GM19239 (cell line): ENCODE results near the gene BFSP2.

Experiments used
- DNase-seq: peaks from one replicate; pipeline ENCODE4 v3.0.0; 2011; ENCODE audit warnings: low spot score; ENCODE audit not compliant: insufficient read length
- FAIRE-seq: peaks from 2 replicates; lab custom pipeline; 2011; peaks lifted over from hg19 to GRCh38; lab: Jason Lieb, UNC

Gene BFSP2

GRCh38 chr3:133448478-133449122 lies 48.7 kb downstream of the BFSP2 start:
- peak; percentile 63 for DNase-seq
- FAIRE-seq = peak; percentile 100

- DNase-seq = no peak
- no peak for FAIRE-seq
Measured at GRCh38 chr3:133451309-133451708, 51.5 kb downstream of the BFSP2 start.

DNA sequence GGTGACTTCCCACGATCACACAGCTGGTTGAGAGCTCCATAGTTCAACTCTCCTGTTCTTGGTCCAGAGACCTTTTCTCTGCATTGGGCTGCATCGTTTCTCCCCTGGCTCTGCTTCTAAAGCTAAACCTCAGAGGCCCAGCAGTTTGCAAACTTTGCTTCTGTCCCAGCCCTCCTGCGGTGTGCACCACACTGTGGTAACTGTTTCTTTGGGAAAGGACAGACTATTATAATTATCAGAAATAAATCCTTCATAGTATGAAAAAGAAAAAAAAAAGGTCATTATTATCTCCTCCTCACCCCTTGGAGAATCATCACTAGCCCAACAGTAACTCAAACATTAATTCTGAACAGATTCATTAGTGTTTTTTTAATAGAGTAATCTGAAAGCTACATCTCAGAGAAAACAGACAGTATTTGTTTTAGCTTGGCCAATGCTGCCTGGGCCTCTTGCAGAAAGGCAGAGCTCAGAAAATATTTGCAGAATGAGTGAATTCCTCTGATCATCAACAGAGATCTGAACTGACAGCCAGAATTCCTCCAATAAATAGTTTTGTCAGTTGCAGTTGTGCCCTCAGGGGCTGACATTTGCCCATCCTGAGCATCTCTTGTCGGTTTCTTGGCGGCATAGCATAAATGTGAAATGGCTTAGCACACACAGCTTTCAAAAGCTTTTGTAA lies 52.9 kb downstream of the BFSP2 start:
- DNase-seq (no peak), FAIRE-seq (no peak)

DNA sequence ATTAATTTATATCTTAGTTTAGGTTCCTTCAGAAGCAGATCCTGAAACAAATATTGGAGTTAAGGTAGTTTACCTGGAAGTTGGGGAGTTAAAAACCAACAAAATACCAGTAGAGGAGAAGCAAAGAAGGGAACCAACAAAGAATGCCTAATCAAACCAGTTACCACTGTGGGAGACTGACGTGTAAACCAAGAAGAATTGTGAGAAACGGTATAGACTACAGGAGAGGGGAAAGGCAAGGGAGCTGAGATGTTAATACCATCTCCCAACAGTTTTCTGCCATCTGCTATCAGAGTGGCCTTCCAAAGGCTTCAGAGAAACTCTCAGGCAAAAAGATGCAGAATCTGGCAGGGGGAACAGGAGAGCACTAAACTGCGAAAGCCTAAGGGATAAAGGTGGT lies 53.5 kb downstream of the BFSP2 start:
- DNase-seq (no peak), FAIRE-seq (no peak)

GRCh38 chr3:133455281-133455680 lies 55.4 kb downstream of the BFSP2 start:
- DNase-seq = no peak
- no peak for FAIRE-seq

GRCh38 chr3:133455960-133456359 lies 56.1 kb downstream of the BFSP2 start:
- FAIRE-seq (no peak), DNase-seq (no peak)

- FAIRE-seq (peak; percentile 21), DNase-seq (no peak)
Measured at GRCh38 chr3:133457025-133457424, 57.2 kb downstream of the BFSP2 start.

DNA sequence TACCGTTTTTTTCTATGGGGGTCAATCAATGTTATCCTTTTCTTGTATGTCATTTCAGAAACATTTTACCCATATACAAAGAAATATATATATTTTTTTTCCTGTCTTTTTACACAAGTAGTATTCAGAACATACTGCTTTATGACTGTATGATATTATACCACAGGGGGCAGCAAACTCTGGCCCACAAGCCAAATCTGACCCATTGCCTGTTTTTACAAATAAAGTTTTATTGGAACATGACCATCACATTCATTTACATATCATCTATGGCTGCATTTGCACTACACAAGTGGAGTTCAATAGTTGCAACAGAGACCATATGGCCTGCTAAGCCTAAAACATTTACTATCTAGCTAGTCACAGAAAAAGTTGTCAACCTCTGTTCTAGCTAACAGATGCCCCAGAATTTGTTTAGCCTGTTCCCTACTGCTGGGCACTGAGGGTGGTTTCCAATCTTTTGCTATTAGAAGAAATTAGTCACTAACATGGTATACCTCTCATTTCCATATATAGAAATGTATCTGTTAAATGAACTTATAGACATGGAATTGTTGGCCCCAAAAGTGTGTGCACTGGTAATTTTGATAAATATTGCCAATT lies 57.7 kb downstream of the BFSP2 start:
- no peak for DNase-seq
- peak; percentile 65 for FAIRE-seq

GRCh38 chr3:133459400-133459799 lies 59.5 kb downstream of the BFSP2 start:
- FAIRE-seq = no peak
- DNase-seq = no peak

- FAIRE-seq = no peak
- no peak for DNase-seq
Measured at GRCh38 chr3:133460809-133461208, 61.0 kb downstream of the BFSP2 start.

DNA sequence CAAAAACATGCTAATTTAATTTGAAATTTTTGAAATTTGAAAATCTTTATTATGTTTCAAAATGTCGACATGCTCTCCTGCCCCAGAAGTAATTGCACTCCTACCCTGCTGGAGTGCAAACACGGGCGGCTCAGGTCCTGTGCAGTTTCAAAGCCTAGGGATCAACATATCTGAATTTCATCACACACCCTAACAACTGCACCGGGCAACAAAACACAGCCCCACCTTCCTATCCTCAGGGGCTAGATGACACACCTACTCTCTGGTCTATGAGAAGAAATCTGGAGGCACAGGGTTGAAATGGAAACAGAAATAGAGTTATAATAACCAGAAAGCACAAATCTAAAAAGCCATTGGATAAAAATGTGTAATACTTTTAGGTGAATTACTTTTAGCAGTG lies 61.4 kb downstream of the BFSP2 start:
- FAIRE-seq = peak; percentile 28
- no peak for DNase-seq

DNA sequence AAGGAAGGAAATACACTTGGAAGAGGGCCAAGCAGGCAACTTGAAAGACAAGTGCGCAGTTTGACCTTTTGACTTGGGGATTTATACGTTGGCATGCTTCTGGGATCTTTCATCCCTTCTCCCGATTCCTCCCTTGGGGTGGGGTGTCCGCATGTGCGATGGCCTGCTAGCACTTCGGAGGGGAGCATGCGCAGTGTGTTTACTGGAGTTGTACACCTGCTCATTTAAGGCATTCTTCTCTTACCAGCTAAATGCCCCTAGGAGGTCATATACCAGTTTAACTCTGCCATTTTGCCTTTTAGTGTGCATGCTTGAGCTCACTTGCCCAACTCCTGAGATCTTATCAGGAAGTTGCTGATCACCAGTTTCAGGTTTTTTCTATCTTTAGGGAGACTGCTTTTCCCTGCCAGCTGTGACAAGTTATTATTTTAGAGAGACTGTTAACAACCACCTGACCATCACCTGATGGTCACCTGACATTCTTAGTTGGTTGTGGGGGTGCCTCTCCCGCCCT lies 63.5 kb downstream of the BFSP2 start:
- DNase-seq = no peak
- no peak for FAIRE-seq

- FAIRE-seq (peak; percentile 76), DNase-seq (no peak)
Measured at GRCh38 chr3:133464573-133464972, 64.7 kb downstream of the BFSP2 start.

DNA sequence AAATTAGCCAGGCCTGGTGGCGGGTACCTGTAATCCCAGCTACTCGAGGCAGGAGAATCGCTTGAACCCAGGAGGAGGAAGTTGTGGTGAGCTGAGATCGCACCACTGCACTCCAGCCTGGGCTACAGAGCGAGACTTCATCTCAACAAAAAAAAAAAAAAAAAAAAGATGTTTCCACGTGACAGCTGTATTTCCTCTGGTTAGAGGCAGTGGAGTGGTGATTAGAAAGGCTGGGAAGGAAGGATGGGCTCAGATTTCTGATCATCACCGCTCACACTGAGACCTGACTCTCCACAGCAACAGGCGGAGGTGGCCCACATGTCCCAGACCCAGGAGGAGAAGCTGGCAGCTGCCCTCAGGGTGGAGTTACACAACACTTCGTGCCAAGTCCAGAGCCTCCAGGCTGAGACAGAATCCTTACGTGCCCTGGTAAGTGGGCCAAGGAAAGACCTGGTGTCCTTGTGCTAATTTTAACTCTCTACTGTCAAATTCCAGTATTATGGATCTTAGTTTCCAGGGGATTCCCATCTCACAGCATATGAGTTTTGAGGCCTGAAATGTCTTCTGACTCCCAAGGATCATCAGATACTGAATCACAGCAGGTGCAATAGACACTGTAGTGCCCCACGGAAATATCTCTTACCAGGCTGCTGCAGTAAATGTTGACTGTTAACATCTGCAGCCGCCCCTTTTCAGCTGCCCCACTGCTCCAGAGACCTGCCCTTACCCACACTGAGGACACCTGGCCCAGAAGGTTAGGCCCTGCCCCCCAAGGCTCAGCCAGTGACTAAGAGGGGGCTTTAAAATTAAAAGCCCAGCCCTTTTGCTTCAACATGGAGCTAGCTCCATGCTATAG lies 66.9 kb downstream of the BFSP2 start:
- DNase-seq (no peak), FAIRE-seq (peak; percentile 78)

DNA sequence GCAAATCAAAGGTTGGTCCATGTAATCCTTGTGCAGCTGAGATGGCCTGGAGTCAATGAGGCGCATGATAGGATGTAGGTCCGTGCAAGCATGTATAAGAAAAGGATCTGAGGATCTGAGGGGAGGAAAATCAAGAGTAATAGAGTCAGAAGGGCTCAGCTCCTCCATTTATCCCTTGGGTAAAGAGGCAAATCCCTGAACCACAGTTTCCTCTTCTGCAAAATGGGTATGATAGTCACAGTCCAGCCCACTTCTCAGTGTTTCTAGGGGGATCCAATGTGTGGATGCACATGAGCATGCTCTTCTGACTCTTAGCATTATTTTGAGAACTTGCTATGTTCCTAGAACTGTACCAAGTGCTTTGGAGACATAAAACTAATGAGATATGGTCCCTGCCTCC lies 67.9 kb downstream of the BFSP2 start:
- FAIRE-seq = no peak

GRCh38 chr3:133468251-133468721 lies 68.4 kb downstream of the BFSP2 start:
- DNase-seq (no peak), FAIRE-seq (peak; percentile 42)

More for the DNA sequence above, 67.9 kb downstream of the BFSP2 start:
- DNase-seq = no peak

GRCh38 chr3:133469140-133469731 lies 69.4 kb downstream of the BFSP2 start:
- FAIRE-seq (peak; percentile 82), DNase-seq (no peak)

DNA sequence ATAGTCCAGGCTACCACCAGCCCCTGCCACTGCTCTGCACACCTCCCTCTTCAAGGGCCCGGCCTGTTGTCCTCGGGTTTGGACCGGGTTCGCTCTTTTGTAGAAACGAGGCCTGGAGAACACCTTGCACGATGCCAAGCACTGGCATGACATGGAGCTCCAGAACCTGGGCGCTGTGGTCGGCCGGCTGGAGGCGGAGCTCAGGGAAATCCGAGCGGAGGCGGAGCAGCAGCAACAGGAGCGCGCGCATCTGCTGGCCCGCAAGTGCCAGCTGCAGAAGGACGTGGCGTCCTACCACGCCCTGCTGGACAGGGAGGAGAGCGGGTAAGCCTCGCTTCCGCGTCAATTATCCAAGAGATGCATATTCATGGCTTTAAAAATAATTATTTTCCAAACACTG lies 72.4 kb downstream of the BFSP2 start:
- FAIRE-seq (no peak), DNase-seq (no peak)

- peak; percentile 53 for FAIRE-seq
- no peak for DNase-seq
Measured at GRCh38 chr3:133472889-133473288, 73.0 kb downstream of the BFSP2 start.
